Esophagus squamous epithelium (tissue), 5 donors: Measurements from ENCODE around the gene FAM222B. TPM values are rescaled to one million over a fixed set of nuclear protein-coding genes. Genes with fewer than 3 reads are reported as not detected.

Source experiments
- DNase-seq: peaks from one replicate; lab custom pipeline; 2025; lab: John Stamatoyannopoulos, UW
- H3K27ac ChIP-seq, 4 donors: fragments of 200-600 bp; sonication (generic); one replicate each; pipeline ENCODE4 v1.5.1; 2016 to 2019; ENCODE audit warnings: mild to moderate bottlenecking in 1 of 4
- H3K27me3 ChIP-seq, 4 donors: fragments of 200-600 bp; sonication (generic); 1 replicate in 3 of 4; 2 replicates in 1 of 4; pipeline versions ENCODE4 v1.5.1 to v1.6.0; 2017 to 2021; ENCODE audit warnings: antibody characterized with exemption in 1 of 4
- H3K36me3 ChIP-seq, 3 donors: fragments of 200-600 bp; sonication (generic); one replicate each; pipeline ENCODE4 v1.5.1; 2016 to 2019
- H3K4me1 ChIP-seq, 3 donors: fragments of 200-600 bp; sonication (generic); one replicate each; pipeline ENCODE4 v1.5.1; 2017 to 2019
- H3K4me3 ChIP-seq, 4 donors: fragments of 200-600 bp; sonication (generic); 1 replicate in 3 of 4; 2 replicates in 1 of 4; pipeline ENCODE4 v1.5.1; 2016 to 2019; ENCODE audit warnings: mild to moderate bottlenecking in 2 of 4, moderate library complexity in 1 of 4
- H3K9me3 ChIP-seq, 3 donors: fragments of 200-600 bp; sonication (generic); one replicate each; pipeline ENCODE4 v1.5.1; 2016 to 2019
- POLR2A ChIP-seq, 4 donors: fragments of 450-650 bp; IDR thresholded peaks; one replicate each; pipeline ENCODE4 v1.6.1; 2017; ENCODE audit warnings: antibody characterized with exemption in 4 of 4, mild to moderate bottlenecking in 4 of 4, moderate library complexity in 3 of 4
- WGBS, 2 donors: methylation state at CpG; one replicate each; pipeline ENCODE4 v1.1.5; 2018; 5-methylcytosine and 5-hydroxymethylcytosine counted together
- intact Hi-C: fragments of 100-400 bp; cut with DNase I; formaldehyde crosslinking; loops from one replicate; pipeline ENCODE4 v1.15.0; 2022
- total RNA-seq, 4 donors: library from RNA; depleted of rRNA; stranded (reverse); fragments of >200 nt; gene quantifications; one replicate each; pipeline ENCODE4 v1.1.0, GENCODE V29; 2016
- TF ChIP-seq, protein P1 (sequence below), 6 experiments: fragments of 450-650 bp in 4 of 6; fragments of 200-600 bp in 2 of 6; sonication (generic) in 2 of 6; IDR thresholded peaks; one replicate each; pipeline ENCODE4 v1.5.1; 2016 to 2019; ENCODE audit warnings: antibody characterized with exemption in 6 of 6, mild to moderate bottlenecking in 4 of 6, moderate library complexity in 4 of 6
- donor health status: DM: yes; HTN: yes; CAD: no.

The FAM222B gene
- total RNA-seq, 4 donors from 2014 or later, result 8.0 to 16.4 (median 11.2) TPM

DNA sequence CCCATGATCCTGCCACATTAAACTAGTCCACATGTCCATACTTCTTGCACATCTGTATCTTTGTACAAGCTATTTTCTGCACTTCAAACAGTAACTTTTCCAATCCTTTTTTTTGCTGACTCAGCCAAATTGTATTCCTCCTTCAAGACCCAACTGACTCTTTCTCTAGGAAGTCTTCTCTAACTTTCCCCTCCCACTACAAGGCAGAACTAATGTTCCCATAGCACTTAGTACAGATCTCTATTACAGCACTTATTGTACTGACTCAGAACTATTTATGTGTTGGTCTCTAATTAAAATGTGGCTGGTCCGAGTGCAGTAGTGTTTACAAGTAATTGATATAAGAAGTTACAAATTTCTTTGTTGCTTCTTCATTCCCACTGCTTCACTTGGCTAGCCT lies 8.2 kb downstream of the FAM222B start:
- no peaks in the 10 kb centered on the region for H3K4me1 ChIP-seq
- H3K27me3 ChIP-seq, result no peaks in the 10 kb centered on the region
- DNase-seq, result no peak
- intact Hi-C loops, result no loop called here
- no peak overlapping the region for H3K27ac ChIP-seq
- 100% methylated on average over 1 of the region's 1 CpG for WGBS, 2 donors
- peaks cover 0 to 7% (median 0%) of the 10 kb centered on the region in 3 donors for H3K36me3 ChIP-seq
- H3K9me3 ChIP-seq, result no peaks in the 10 kb centered on the region
- no peak overlapping the region for H3K4me3 ChIP-seq
- TF ChIP-seq, protein P1, sequence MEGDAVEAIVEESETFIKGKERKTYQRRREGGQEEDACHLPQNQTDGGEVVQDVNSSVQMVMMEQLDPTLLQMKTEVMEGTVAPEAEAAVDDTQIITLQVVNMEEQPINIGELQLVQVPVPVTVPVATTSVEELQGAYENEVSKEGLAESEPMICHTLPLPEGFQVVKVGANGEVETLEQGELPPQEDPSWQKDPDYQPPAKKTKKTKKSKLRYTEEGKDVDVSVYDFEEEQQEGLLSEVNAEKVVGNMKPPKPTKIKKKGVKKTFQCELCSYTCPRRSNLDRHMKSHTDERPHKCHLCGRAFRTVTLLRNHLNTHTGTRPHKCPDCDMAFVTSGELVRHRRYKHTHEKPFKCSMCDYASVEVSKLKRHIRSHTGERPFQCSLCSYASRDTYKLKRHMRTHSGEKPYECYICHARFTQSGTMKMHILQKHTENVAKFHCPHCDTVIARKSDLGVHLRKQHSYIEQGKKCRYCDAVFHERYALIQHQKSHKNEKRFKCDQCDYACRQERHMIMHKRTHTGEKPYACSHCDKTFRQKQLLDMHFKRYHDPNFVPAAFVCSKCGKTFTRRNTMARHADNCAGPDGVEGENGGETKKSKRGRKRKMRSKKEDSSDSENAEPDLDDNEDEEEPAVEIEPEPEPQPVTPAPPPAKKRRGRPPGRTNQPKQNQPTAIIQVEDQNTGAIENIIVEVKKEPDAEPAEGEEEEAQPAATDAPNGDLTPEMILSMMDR (IDR thresholded peaks at IDR 0.05), result no peak
- no peak for TF ChIP-seq POLR2A (IDR thresholded peaks at IDR 0.05)

DNA sequence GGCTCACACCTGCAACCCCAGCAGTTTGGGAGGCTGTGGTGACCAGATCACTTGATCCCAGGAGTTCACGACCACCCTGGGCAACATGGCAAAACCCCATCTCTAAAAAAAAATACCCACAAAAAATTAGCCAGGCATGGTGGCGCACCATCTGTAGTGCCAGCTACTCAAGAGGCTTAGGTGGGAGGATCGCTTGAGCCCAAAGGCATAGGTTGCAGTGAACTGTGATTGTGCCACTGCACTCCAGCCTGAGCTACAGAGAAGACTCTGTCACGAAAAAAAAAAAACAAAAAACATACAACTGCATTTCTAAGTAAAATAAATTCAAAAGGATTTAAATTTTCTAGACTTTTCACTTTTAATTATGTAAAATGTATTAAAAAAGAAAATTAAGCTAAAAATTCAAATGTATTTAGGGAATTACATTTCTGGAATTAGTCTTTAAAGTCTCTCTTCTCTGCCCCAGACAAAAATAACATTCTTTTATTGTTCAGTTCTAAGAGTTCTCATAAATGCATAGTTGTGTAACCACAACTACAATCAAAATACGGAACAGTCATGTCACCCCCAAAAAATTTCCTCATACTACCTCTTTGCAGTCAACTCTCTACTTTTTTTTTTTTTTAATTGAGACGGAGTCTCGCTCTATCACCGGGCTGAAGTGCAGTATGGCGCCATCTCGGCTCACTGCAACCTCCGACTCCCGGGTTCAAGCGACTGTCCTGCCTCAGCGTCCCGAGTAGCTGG lies 14.1 kb downstream of the FAM222B start:
- Histone ChIP-seq H3K4me1 (no peaks in the 10 kb centered on the region), H3K9me3 (no peaks in the 10 kb centered on the region), H3K4me3 (no peak overlapping the region), H3K27ac (no peak overlapping the region), H3K36me3 (peaks cover 0 to 5% (median 0%) of the 10 kb centered on the region in 3 donors), H3K27me3 (no peaks in the 10 kb centered on the region)
- DNase-seq, result no peak
- TF ChIP-seq POLR2A (IDR thresholded peaks at IDR 0.05), result no peak
- TF ChIP-seq, protein P1 (IDR thresholded peaks at IDR 0.05), result no peak
- WGBS, 2 donors, result 86 to 91% methylated on average over 14 to 15 of the region's 15 CpGs
- intact Hi-C loops, result no loop called here

DNA sequence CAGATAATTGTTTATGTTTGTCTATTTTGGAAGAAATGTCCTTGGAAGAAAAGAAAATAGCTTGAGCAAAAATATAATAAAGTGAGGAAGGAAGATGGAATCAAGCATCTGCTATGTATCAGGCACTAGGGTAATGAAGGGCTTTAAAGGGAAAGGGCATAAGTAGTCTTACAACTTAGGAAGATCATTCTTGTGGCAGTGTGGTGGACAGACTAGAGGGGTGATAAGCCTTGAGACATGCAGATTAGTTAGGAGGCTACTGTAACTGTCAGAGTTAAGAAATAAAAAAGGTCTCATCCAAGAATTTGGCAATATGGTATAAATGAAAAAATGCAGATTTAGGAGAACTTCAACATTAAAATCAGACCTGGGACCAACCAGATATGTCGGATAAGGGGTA lies 14.9 kb downstream of the FAM222B start:
- intact Hi-C loops, result no loop called here
- Histone ChIP-seq H3K9me3 (no peaks in the 10 kb centered on the region), H3K4me1 (no peaks in the 10 kb centered on the region), H3K27me3 (no peaks in the 10 kb centered on the region), H3K36me3 (peaks cover 0 to 5% (median 0%) of the 10 kb centered on the region in 3 donors), H3K27ac (no peak overlapping the region), H3K4me3 (no peak overlapping the region)
- no peak for DNase-seq
- TF ChIP-seq, protein P1 (IDR thresholded peaks at IDR 0.05), result no peak
- no peak for TF ChIP-seq POLR2A (IDR thresholded peaks at IDR 0.05)
- WGBS, 2 donors, result 88 to 100% methylated on average over 1 of the region's 1 CpG

DNA sequence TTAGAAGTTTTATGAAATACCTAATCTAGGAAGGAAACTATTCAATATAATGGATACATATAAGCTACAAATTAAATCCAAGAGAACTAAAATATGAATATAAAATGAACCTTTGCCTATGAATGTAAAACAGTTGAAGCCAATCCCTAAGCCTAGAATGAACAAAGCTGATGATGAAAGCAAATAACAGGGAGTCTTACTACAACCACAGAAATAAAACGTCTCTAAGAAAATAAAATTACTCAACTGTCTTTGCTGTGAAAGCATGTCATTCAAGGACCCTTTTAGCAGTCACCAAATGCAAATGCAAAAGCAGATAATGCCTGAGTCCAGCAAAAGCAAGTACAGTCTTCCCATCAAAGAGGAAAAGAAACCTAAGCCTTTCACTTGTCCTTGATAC lies 23.0 kb downstream of the FAM222B start:
- no peak for DNase-seq
- no peaks in the 10 kb centered on the region for H3K9me3 ChIP-seq
- H3K4me3 ChIP-seq, result no peak overlapping the region
- H3K36me3 ChIP-seq, result no peaks in the 10 kb centered on the region
- no peaks in the 10 kb centered on the region for H3K4me1 ChIP-seq
- WGBS, 2 donors, result 26 to 33% methylated on average over 1 of the region's 1 CpG
- H3K27ac ChIP-seq, result no peak overlapping the region
- no peaks in the 10 kb centered on the region for H3K27me3 ChIP-seq
- TF ChIP-seq, protein P1 (IDR thresholded peaks at IDR 0.05), result no peak
- TF ChIP-seq POLR2A (IDR thresholded peaks at IDR 0.05), result no peak
- intact Hi-C loops, result no loop called here

DNA sequence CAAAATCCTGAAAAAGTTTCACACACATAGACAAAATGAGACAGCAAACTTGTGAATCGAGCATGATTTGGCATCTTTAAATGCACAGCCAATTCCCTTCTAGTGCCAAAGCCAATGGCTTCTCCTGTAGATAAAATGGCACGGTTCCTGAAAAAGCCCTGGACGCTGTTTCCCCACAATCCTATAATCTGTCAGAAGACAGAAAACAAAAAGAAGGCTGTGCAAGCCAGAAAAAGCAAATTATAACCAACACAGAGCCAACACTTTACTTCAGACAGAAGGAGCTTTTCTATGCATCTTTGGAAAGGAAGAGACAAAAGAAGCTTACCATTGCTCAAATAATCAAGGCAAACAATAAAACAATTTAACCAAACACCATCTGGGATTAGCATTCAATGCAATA lies 23.8 kb downstream of the FAM222B start:
- Histone ChIP-seq H3K4me1 (no peaks in the 10 kb centered on the region), H3K9me3 (no peaks in the 10 kb centered on the region), H3K4me3 (no peak overlapping the region), H3K36me3 (no peaks in the 10 kb centered on the region), H3K27ac (no peak overlapping the region), H3K27me3 (no peaks in the 10 kb centered on the region)
- DNase-seq, result no peak
- no peak for TF ChIP-seq POLR2A (IDR thresholded peaks at IDR 0.05)
- TF ChIP-seq, protein P1 (IDR thresholded peaks at IDR 0.05), result no peak
- intact Hi-C loops, result no loop called here
- WGBS, 2 donors, result 47 to 48% methylated on average over 3 of the region's 3 CpGs
